Gastroesophageal sphincter (tissue), 4 donors: ENCODE data around the gene ANKS1B. TPM values are rescaled to one million over a fixed set of nuclear protein-coding genes. Genes with fewer than 3 reads are reported as not detected.

Source experiments
- ATAC-seq: fragments of 150-250 bp; one replicate; pipeline ENCODE4 v1.9.1; 2016; ENCODE audit warnings: mild to moderate bottlenecking, moderate library complexity
- H3K27ac ChIP-seq, 4 donors: fragments of 200-600 bp; sonication (generic) in 3 of 4; 1 replicate in 3 of 4; 2 replicates in 1 of 4; pipeline ENCODE4 v1.5.1; 2016 to 2019
- H3K27me3 ChIP-seq: fragments of 200-600 bp; sonication (generic); one replicate; pipeline ENCODE4 v1.5.1; 2019
- H3K36me3 ChIP-seq, 2 donors: fragments of 200-600 bp; sonication (generic); one replicate each; pipeline ENCODE4 v1.5.1; 2019; ENCODE audit warnings: control low read depth in 1 of 2
- H3K4me1 ChIP-seq, 3 donors: fragments of 200-600 bp; sonication (generic); 1 replicate in 2 of 3; 2 replicates in 1 of 3; pipeline ENCODE4 v1.5.1; 2016 to 2019; ENCODE audit warnings: control low read depth in 2 of 3
- H3K4me3 ChIP-seq, 2 donors: fragments of 200-600 bp; sonication (generic); one replicate each; pipeline ENCODE4 v1.5.1; 2019; ENCODE audit warnings: mild to moderate bottlenecking in 1 of 2, moderate library complexity in 1 of 2
- H3K9me3 ChIP-seq, 3 donors: fragments of 200-600 bp; sonication (generic); one replicate each; pipeline ENCODE4 v1.5.1; 2017 to 2019; ENCODE audit warnings: control low read depth in 2 of 3
- CTCF ChIP-seq, 4 experiments: fragments of 200-600 bp in 2 of 4; fragments of 450-650 bp in 2 of 4; sonication (generic) in 1 of 4; IDR thresholded peaks; one replicate each; pipeline ENCODE4 v1.5.1; 2017 to 2019; ENCODE audit warnings: antibody characterized with exemption in 4 of 4, mild to moderate bottlenecking in 2 of 4, moderate library complexity in 2 of 4
- EP300 ChIP-seq: sonication (generic); formaldehyde crosslinking; IDR thresholded peaks from one replicate; pipeline ENCODE4 v1.6.1; 2017; ENCODE audit warnings: antibody characterized with exemption, mild to moderate bottlenecking
- POLR2A ChIP-seq, 2 donors: fragments of 450-650 bp; IDR thresholded peaks; one replicate each; pipeline ENCODE4 v1.6.1; 2017; ENCODE audit warnings: antibody characterized with exemption in 2 of 2, mild to moderate bottlenecking in 2 of 2, moderate library complexity in 1 of 2
- POLR2AphosphoS5 ChIP-seq: sonication (generic); formaldehyde crosslinking; IDR thresholded peaks from one replicate; pipeline ENCODE4 v1.6.1; 2017; ENCODE audit warnings: antibody characterized with exemption
- WGBS, 2 donors: methylation state at CpG; one replicate each; pipeline ENCODE4 v1.1.5; 2018; ENCODE audit warnings: low coverage in 1 of 2; 5-methylcytosine and 5-hydroxymethylcytosine counted together
- total RNA-seq, 4 donors: library from RNA; depleted of rRNA; stranded (reverse); fragments of >200 nt; gene quantifications; one replicate each; pipeline ENCODE4 v1.1.0, GENCODE V29; 2016

The ANKS1B gene
- total RNA-seq, 4 donors from 2014 or later: 9.9 to 31.1 (median 21.4) TPM

- no peaks in the 10 kb centered on the region for H3K4me1 ChIP-seq
- peaks cover 0 to 17% (median 0%) of the 10 kb centered on the region in 3 donors for H3K9me3 ChIP-seq
- no peak for ATAC-seq
- H3K36me3 ChIP-seq: no peaks in the 10 kb centered on the region
- no peak overlapping the region for H3K27ac ChIP-seq
- 100% methylated on average over 1 of the region's 1 CpG for WGBS, 2 donors
- H3K4me3 ChIP-seq: no peak overlapping the region
- TF ChIP-seq POLR2A (IDR thresholded peaks at IDR 0.05) (no peak), CTCF (IDR thresholded peaks at IDR 0.05) (no peak), EP300 (no peak), POLR2AphosphoS5 (no peak)
- H3K27me3 ChIP-seq: no peaks in the 10 kb centered on the region
Measured at GRCh38 chr12:99311373-99311772, 673.4 kb downstream of the ANKS1B start.

GRCh38 chr12:99309812-99310211 lies 674.9 kb downstream of the ANKS1B start:
- no peak for TF ChIP-seq EP300
- TF ChIP-seq POLR2AphosphoS5: no peak
- TF ChIP-seq CTCF (IDR thresholded peaks at IDR 0.05): no peak
- WGBS, 2 donors: 76 to 83% methylated on average over 2 of the region's 2 CpGs

GRCh38 chr12:99302874-99303273 lies 681.9 kb downstream of the ANKS1B start:
- Histone ChIP-seq H3K27ac (no peak overlapping the region), H3K36me3 (no peaks in the 10 kb centered on the region), H3K4me1 (no peaks in the 10 kb centered on the region), H3K27me3 (no peaks in the 10 kb centered on the region), H3K4me3 (no peak overlapping the region), H3K9me3 (no peaks in the 10 kb centered on the region)
- ATAC-seq: no peak
- no peak for TF ChIP-seq POLR2A (IDR thresholded peaks at IDR 0.05)
- TF ChIP-seq POLR2AphosphoS5: no peak
- TF ChIP-seq EP300: no peak
- TF ChIP-seq CTCF (IDR thresholded peaks at IDR 0.05): no peak
- 54 to 85% methylated on average over 2 of the region's 2 CpGs for WGBS, 2 donors

More at GRCh38 chr12:99309812-99310211, 674.9 kb downstream of the ANKS1B start:
- Histone ChIP-seq H3K27ac (no peak overlapping the region), H3K36me3 (no peaks in the 10 kb centered on the region), H3K9me3 (peaks cover 0 to 8% (median 0%) of the 10 kb centered on the region in 3 donors), H3K4me3 (no peak overlapping the region), H3K4me1 (no peaks in the 10 kb centered on the region), H3K27me3 (no peaks in the 10 kb centered on the region)
- ATAC-seq: no peak

- Histone ChIP-seq H3K36me3 (no peaks in the 10 kb centered on the region), H3K4me3 (no peak overlapping the region), H3K4me1 (no peaks in the 10 kb centered on the region), H3K9me3 (peaks cover 0 to 25% (median 0%) of the 10 kb centered on the region in 3 donors), H3K27ac (no peak overlapping the region), H3K27me3 (no peaks in the 10 kb centered on the region)
- no peak for ATAC-seq
- TF ChIP-seq EP300 (no peak), CTCF (IDR thresholded peaks at IDR 0.05) (no peak), POLR2AphosphoS5 (no peak), POLR2A (IDR thresholded peaks at IDR 0.05) (no peak)
- 100% methylated on average over 1 of the region's 1 CpG; no CpG with 5 or more reads in 1 of the 2 donors for WGBS, 2 donors
Measured at GRCh38 chr12:99287136-99287535, 697.6 kb downstream of the ANKS1B start.

GRCh38 chr12:99284161-99284560 lies 700.6 kb downstream of the ANKS1B start:
- Histone ChIP-seq H3K9me3 (no peaks in the 10 kb centered on the region), H3K4me3 (no peak overlapping the region), H3K36me3 (no peaks in the 10 kb centered on the region), H3K4me1 (no peaks in the 10 kb centered on the region), H3K27ac (no peak overlapping the region), H3K27me3 (no peaks in the 10 kb centered on the region)
- no peak for TF ChIP-seq POLR2AphosphoS5
- no peak for TF ChIP-seq EP300
- no peak for TF ChIP-seq POLR2A (IDR thresholded peaks at IDR 0.05)
- no peak for TF ChIP-seq CTCF (IDR thresholded peaks at IDR 0.05)
- no peak for ATAC-seq
- 100% methylated on average over 1 of the region's 1 CpG for WGBS, 2 donors
